Heart left ventricle (tissue), 16 donors: Measurements from ENCODE around the gene ARRB1. TPM values are rescaled to one million over a fixed set of nuclear protein-coding genes. Genes with fewer than 3 reads are reported as not detected.

Experiments
- ATAC-seq, 4 donors: fragments of 200-7000 bp; cut with Tn5 transposase; one replicate each; pipeline ENCODE4 v1.9.1; 2020 to 2022; ENCODE audit warnings: moderate library complexity in 4 of 4, mild to moderate bottlenecking in 3 of 4, moderate number of reproducible peaks in 1 of 4
- DNase-seq, 5 donors: peaks; one replicate each; pipeline ENCODE4 v3.0.0-alpha.2; 2020
- H3K27ac ChIP-seq, 12 donors: fragments of 200-600 bp; sonication (generic) in 4 of 12; one replicate each; pipeline versions ENCODE4 v1.5.0 to v1.8.0; 2016 to 2022; ENCODE audit warnings: mild to moderate bottlenecking in 2 of 12
- H3K27me3 ChIP-seq, 9 donors: fragments of 200-600 bp; sonication (generic) in 2 of 9; one replicate each; pipeline versions ENCODE4 v1.5.1 to v1.8.0; 2016 to 2022; ENCODE audit warnings: mild to moderate bottlenecking in 3 of 9
- H3K36me3 ChIP-seq, 9 donors: fragments of 200-600 bp; sonication (generic) in 2 of 9; one replicate each; pipeline versions ENCODE4 v1.5.0 to v1.8.0; 2018 to 2022; ENCODE audit warnings: mild to moderate bottlenecking in 2 of 9
- H3K4me1 ChIP-seq, 12 donors: fragments of 200-600 bp; sonication (generic) in 4 of 12; one replicate each; pipeline versions ENCODE4 v1.5.0 to v1.8.0; 2016 to 2022; ENCODE audit warnings: mild to moderate bottlenecking in 3 of 12
- H3K4me3 ChIP-seq, 12 donors: fragments of 200-600 bp; sonication (generic) in 4 of 12; one replicate each; pipeline versions ENCODE4 v1.5.0 to v1.8.0; 2017 to 2022; ENCODE audit warnings: mild to moderate bottlenecking in 9 of 12, moderate library complexity in 4 of 12
- H3K9me3 ChIP-seq, 12 donors: fragments of 200-600 bp; sonication (generic) in 4 of 12; one replicate each; pipeline versions ENCODE4 v1.5.0 to v1.8.0; 2016 to 2022; ENCODE audit warnings: mild to moderate bottlenecking in 1 of 12
- POLR2A ChIP-seq, 2 donors: fragments of 450-650 bp; IDR thresholded peaks; one replicate each; pipeline ENCODE4 v1.6.1; 2017; ENCODE audit warnings: antibody characterized with exemption in 2 of 2, mild to moderate bottlenecking in 2 of 2, moderate library complexity in 2 of 2
- WGBS, 4 donors: extraction: QIAGEN DNeasy Blood & Tissue Kit in 2 of 4; methylation state at CpG; one replicate each; pipeline versions ENCODE4 v1.1.5 to v1.1.7; 2013 to 2018; 5-methylcytosine and 5-hydroxymethylcytosine counted together
- intact Hi-C, 10 donors: fragments of 100-400 bp; cut with DNase I; formaldehyde crosslinking; loops; one replicate each; pipeline versions ENCODE4 v1.11.1 to v1.14.2; 2022
- polyA plus RNA-seq, 2 donors: library from polyadenylated mRNA; stranded (reverse); fragments of 200-250 nt; gene quantifications; one replicate each; pipeline ENCODE4 v1.2.3, GENCODE V29; 2013
- total RNA-seq, 9 donors: library from RNA; depleted of rRNA in 2 of 9; stranded (reverse); fragments of >200 nt in 2 of 9; fragmentation: NEBNext Ultra II Directional in 3 of 9; extraction: Animal tissue kit (Norgen Biotek cat#: 25700) in 3 of 9; gene quantifications; one replicate each; pipeline versions ENCODE4 v1.1.0 to v1.2.4, GENCODE V29; 2016 to 2023
- TF ChIP-seq, protein P1 (sequence below), 12 donors: fragments of 200-600 bp; sonication (generic) in 4 of 12; IDR thresholded peaks; one replicate each; pipeline versions ENCODE4 v1.5.0 to v1.8.0; 2018 to 2022; ENCODE audit warnings: antibody characterized with exemption in 12 of 12, mild to moderate bottlenecking in 5 of 12
- donor health status: ischemic (EF 13 %, LVEDD 7.1; RV severe dilation, severe dysfunction).
- donor health status: healthy with polysubstance abuse.
- donor health status: DM: no; HTN: yes; CAD: no.
- donor health status: DM: no; HTN: no; CAD: no.
- donor health status: ischemic (EF 25% LVEDD 6.9; RV normal size, moderate dysfunction).
- donor health status: ischemic (EF 25% LVEDD 5.7; RV mildly dilated, moderate dysfunction).
- donor health status: healthy.
- donor health status: DM: yes; HTN: yes; CAD: no.
- donor health status: ischemic (EF 35%, LVEDD 5.7; RV mildly dilated, moderate dysfunction).
- donor health status: nonischemic (EF 11% LVEDD 7.7; RV severe dilation, severe dysfunction).
- donor health status: DM: yes; HTN: yes; CAD: no.
- donor health status: PGD.
- donor health status: ischemic (EF 29% LVEDD 5.4; RV normal size, mild dysfunction).
- donor health status: nonischemic (EF 23%, LVEDD 6.1; RV moderate dilation, normal function).

ARRB1 gene
- total and polyA plus RNA-seq, 11 donors = 7.9 to 58.9 (median 25.4) TPM

- TF ChIP-seq, protein P1, sequence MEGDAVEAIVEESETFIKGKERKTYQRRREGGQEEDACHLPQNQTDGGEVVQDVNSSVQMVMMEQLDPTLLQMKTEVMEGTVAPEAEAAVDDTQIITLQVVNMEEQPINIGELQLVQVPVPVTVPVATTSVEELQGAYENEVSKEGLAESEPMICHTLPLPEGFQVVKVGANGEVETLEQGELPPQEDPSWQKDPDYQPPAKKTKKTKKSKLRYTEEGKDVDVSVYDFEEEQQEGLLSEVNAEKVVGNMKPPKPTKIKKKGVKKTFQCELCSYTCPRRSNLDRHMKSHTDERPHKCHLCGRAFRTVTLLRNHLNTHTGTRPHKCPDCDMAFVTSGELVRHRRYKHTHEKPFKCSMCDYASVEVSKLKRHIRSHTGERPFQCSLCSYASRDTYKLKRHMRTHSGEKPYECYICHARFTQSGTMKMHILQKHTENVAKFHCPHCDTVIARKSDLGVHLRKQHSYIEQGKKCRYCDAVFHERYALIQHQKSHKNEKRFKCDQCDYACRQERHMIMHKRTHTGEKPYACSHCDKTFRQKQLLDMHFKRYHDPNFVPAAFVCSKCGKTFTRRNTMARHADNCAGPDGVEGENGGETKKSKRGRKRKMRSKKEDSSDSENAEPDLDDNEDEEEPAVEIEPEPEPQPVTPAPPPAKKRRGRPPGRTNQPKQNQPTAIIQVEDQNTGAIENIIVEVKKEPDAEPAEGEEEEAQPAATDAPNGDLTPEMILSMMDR (IDR thresholded peaks at IDR 0.05) = no peak
- TF ChIP-seq POLR2A (IDR thresholded peaks at IDR 0.05) = no peak
- intact Hi-C loops = no loop called here
- Histone ChIP-seq H3K4me3 (peak overlapping the region in 2 of 12 donors; percentile 2 to 4), H3K9me3 (no peaks in the 10 kb centered on the region), H3K27ac (peak overlapping the region in 11 of 12 donors; percentile 41 to 97 (median 91)), H3K36me3 (no peaks in the 10 kb centered on the region), H3K4me1 (peaks cover 24 to 96% (median 77%) of the 10 kb centered on the region in 12 donors), H3K27me3 (no peaks in the 10 kb centered on the region)
- ATAC-seq (peak; percentile 18 to 36 (median 32)), DNase-seq (peak in 2 of 5 donors; percentile 48 to 60)
- 31 to 47% (median 42%) methylated on average over 8 of the region's 8 CpGs for WGBS, 4 donors
These were observed 3.5 kb downstream of the ARRB1 start for GRCh38 chr11:75347781-75348566.

DNA sequence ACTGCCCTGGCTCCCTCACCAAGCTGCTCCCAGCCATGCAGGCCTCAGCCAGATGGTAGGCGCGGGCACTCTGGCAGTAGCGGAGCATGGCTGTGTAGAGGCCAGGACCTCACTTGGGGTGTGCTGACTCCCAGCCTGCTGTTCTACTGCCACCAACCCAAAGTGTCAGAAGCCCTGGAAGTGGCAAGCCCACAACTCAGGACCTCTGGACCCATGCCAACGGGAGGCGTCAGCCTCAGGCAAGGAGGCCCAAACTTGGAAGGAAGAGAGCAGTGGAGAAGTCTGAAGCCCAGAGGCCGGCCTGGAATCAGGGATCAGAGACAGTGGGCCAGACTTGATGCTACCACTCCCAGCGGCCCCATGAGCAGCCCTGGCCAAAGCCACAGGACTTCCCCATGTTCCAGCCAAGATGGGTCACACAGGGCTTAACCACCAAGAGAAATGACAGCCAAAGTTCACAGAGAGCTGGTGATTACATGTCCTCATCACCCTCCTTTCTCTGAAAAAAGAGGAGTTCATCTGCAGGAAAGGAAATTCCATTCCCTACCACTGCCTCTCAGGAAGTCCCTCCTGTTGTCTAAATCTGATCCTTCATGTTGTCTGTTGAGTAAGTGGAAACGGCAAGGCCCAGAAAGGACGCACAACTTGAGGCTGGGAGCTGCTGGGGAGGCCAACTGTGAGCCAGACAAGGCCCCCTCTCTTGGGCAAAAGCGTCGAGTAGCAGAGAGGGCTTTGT, 4.4 kb downstream of the ARRB1 start:
- H3K9me3 ChIP-seq = no peaks in the 10 kb centered on the region
- TF ChIP-seq POLR2A (IDR thresholded peaks at IDR 0.05) = no peak
- TF ChIP-seq, protein P1 (IDR thresholded peaks at IDR 0.05) = no peak
- no peaks in the 10 kb centered on the region for H3K27me3 ChIP-seq
- ATAC-seq (peak in 1 of 4 donors; percentile 7), DNase-seq (peak in 2 of 5 donors; percentile 73 to 75)
- peak overlapping the region; percentile 16 to 97 (median 90) for H3K27ac ChIP-seq
- WGBS, 4 donors = 60 to 65% (median 62%) methylated on average over 8 to 11 of the region's 11 CpGs
- H3K4me3 ChIP-seq = peak overlapping the region in 1 of 12 donors; percentile 29
- H3K4me1 ChIP-seq = peaks cover 24 to 96% (median 78%) of the 10 kb centered on the region in 12 donors
- intact Hi-C loops = no loop called here
- H3K36me3 ChIP-seq = peaks cover 0 to 6% (median 0%) of the 10 kb centered on the region in 9 donors

GRCh38 chr11:75346296-75346695, 5.2 kb downstream of the ARRB1 start:
- peaks cover 0 to 6% (median 0%) of the 10 kb centered on the region in 9 donors for H3K36me3 ChIP-seq
- 95 to 100% (median 97%) methylated on average over 4 of the region's 4 CpGs for WGBS, 4 donors
- no peak for ATAC-seq

More at GRCh38 chr11:75346296-75346695, 5.2 kb downstream of the ARRB1 start:
- Histone ChIP-seq H3K27me3 (no peaks in the 10 kb centered on the region), H3K4me1 (peaks cover 24 to 100% (median 85%) of the 10 kb centered on the region in 12 donors), H3K4me3 (peak overlapping the region in 1 of 12 donors; percentile 29), H3K27ac (peak overlapping the region in 5 of 12 donors; percentile 2 to 96 (median 93)), H3K9me3 (no peaks in the 10 kb centered on the region)
- intact Hi-C loops = no loop called here
- TF ChIP-seq, protein P1 (IDR thresholded peaks at IDR 0.05) = no peak
- no peak for TF ChIP-seq POLR2A (IDR thresholded peaks at IDR 0.05)
- DNase-seq = peak in 1 of 5 donors; percentile 2
